Progenitor cell of endocrine pancreas (in vitro differentiated cells): ENCODE data around the gene ADAMTS16. TPM values are rescaled to one million over a fixed set of nuclear protein-coding genes. Genes with fewer than 3 reads are reported as not detected.

Experiments
- DNase-seq: peaks from one replicate; pipeline ENCODE4 v3.0.0; 2021; ENCODE audit warnings: low spot score; ENCODE audit not compliant: unreplicated experiment
- H3K27ac Mint-ChIP-seq: 2 replicates; pipeline ENCODE4 v1.8.0; 2021; ENCODE audit warnings: mild to moderate bottlenecking, moderate library complexity, mixed read lengths
- H3K27me3 Mint-ChIP-seq: 2 replicates; pipeline ENCODE4 v1.8.0; 2021; ENCODE audit warnings: mixed read lengths
- H3K36me3 Mint-ChIP-seq: 2 replicates; pipeline ENCODE4 v1.8.0; 2022; ENCODE audit warnings: mixed read lengths; ENCODE audit not compliant: insufficient read depth
- H3K4me1 Mint-ChIP-seq: 2 replicates; pipeline ENCODE4 v1.8.0; 2021; ENCODE audit warnings: low read depth, mixed read lengths
- H3K4me3 Mint-ChIP-seq: 2 replicates; pipeline ENCODE4 v1.8.0; 2021; ENCODE audit warnings: low read depth, mild to moderate bottlenecking, moderate library complexity, mixed read lengths
- H3K9me3 Mint-ChIP-seq: 2 replicates; pipeline ENCODE4 v1.8.0; 2021; ENCODE audit warnings: low read depth, mixed read lengths
- CTCF ChIP-seq: fragments of 200-600 bp; sonication (generic); IDR thresholded peaks from one replicate; pipeline ENCODE4 v1.5.0; 2021; ENCODE audit warnings: antibody characterized with exemption, mild to moderate bottlenecking; ENCODE audit not compliant: unreplicated experiment
- total RNA-seq: library from RNA; stranded (reverse); gene quantifications from 2 replicates; pipeline ENCODE4 v1.2.1, GENCODE V29; 2021

The ADAMTS16 gene
- total RNA-seq, 1 donor from 2014 or later, result 40.7 TPM

- no peaks in the 10 kb centered on the region for H3K4me1 Mint-ChIP-seq
- H3K27me3 Mint-ChIP-seq, result no peaks in the 10 kb centered on the region
- no peak overlapping the region for H3K27ac Mint-ChIP-seq
- peaks cover 25% of the 10 kb centered on the region for H3K36me3 Mint-ChIP-seq
- no peaks in the 10 kb centered on the region for H3K9me3 Mint-ChIP-seq
- H3K4me3 Mint-ChIP-seq, result no peak overlapping the region
- TF ChIP-seq CTCF, result no peak
- DNase-seq, result no peak
Observed at GRCh38 chr5:5285906-5286305, 145.8 kb downstream of the ADAMTS16 start.

DNA sequence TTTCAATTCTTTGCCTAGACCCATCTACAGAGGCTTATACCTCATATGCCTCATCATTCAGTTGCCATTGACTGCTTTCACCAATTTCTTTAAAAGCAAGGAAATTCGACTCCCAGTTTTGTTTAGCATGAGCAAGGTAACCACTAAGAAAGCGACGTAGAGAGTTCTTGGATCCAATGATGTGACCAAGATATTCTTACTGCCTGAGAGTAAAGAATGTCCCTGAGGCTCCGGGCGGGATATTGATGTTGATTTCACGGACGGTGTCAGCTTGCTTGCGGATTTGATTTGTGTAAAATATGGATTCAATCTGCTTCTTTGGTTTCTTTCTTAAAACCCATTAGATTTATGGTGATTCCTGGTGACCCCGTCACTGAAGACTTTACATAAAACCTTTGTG lies 147.3 kb downstream of the ADAMTS16 start:
- H3K9me3 Mint-ChIP-seq, result no peaks in the 10 kb centered on the region

GRCh38 chr5:5288201-5288600 lies 148.1 kb downstream of the ADAMTS16 start:
- no peaks in the 10 kb centered on the region for H3K4me1 Mint-ChIP-seq
- H3K27ac Mint-ChIP-seq, result no peak overlapping the region
- TF ChIP-seq CTCF, result no peak
- no peaks in the 10 kb centered on the region for H3K27me3 Mint-ChIP-seq
- peaks cover 22% of the 10 kb centered on the region for H3K36me3 Mint-ChIP-seq
- DNase-seq, result no peak
- H3K9me3 Mint-ChIP-seq, result no peaks in the 10 kb centered on the region
- H3K4me3 Mint-ChIP-seq, result no peak overlapping the region

More for the DNA sequence above, 147.3 kb downstream of the ADAMTS16 start:
- TF ChIP-seq CTCF, result no peak
- Mint-ChIP-seq H3K36me3 (peaks cover 23% of the 10 kb centered on the region), H3K4me3 (no peak overlapping the region), H3K27me3 (no peaks in the 10 kb centered on the region), H3K27ac (no peak overlapping the region), H3K4me1 (no peaks in the 10 kb centered on the region)
- no peak for DNase-seq

DNA sequence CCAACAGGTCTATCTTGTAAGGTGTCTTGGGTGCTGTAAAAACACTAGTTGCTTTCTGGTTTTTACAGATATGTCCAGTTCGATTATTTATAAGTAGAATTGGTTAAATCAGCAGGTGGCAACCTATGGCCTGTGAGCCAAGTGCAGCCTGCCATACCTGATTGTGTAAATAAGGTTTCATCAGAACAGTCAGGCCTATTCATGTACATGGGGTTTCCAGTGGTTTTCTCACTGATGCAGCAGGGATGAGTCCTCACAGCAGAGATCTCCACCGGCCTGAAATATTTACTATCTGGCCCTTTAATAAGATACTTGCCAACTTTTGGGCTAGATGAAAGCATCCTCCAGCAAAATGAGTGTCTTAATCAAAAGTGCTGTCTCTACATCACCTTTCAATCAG lies 149.4 kb downstream of the ADAMTS16 start:
- H3K36me3 Mint-ChIP-seq, result peaks cover 26% of the 10 kb centered on the region
- H3K4me3 Mint-ChIP-seq, result no peak overlapping the region

DNA sequence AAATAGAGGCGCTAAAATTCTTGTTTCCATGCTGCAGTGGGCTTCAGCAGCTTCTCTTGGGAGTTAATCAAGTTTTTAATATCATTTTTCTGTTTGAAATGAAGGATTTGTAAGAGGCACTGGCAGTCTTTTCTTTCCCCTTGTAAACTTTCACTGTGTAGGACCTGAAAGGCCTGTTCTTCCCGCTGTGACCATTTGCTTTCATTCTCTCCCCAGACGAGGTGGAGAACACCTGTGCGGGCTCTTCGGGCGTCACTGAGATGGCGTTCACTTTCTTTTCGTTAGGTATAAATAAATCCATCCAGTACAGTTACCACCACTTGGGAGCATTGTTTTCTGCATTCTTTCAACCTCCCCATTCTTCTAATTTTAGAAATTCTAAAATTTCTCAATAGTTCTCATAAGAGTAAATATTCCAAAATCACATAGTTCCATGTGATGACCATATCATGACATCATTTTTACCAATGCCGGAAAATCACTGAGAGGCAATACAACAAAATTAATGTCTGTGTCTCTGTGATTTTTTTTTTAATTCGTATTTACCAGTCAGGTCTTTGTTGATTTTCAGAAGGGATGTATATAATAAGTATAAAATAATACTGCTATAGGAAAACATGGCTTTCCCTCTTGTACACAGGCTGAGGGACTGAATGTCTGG lies 150.7 kb downstream of the ADAMTS16 start:
- TF ChIP-seq CTCF, result no peak
- Mint-ChIP-seq H3K27me3 (no peaks in the 10 kb centered on the region), H3K4me3 (no peak overlapping the region), H3K27ac (peak overlapping the region; percentile 31), H3K36me3 (peaks cover 28% of the 10 kb centered on the region), H3K9me3 (peaks cover 4% of the 10 kb centered on the region), H3K4me1 (no peaks in the 10 kb centered on the region)
- no peak for DNase-seq

More for the DNA sequence above, 149.4 kb downstream of the ADAMTS16 start:
- H3K9me3 Mint-ChIP-seq, result peaks cover 2% of the 10 kb centered on the region
- TF ChIP-seq CTCF, result no peak
- no peaks in the 10 kb centered on the region for H3K4me1 Mint-ChIP-seq
- no peaks in the 10 kb centered on the region for H3K27me3 Mint-ChIP-seq
- DNase-seq, result no peak
- H3K27ac Mint-ChIP-seq, result no peak overlapping the region
